ENCODE data around the gene CCR2.
"Not testable (repeated sequence)": the region's sequence is repeated elsewhere in the genome, so short reads cannot be mapped to it uniquely, and the experiment has no call there.

CCR2 gene

DNA sequence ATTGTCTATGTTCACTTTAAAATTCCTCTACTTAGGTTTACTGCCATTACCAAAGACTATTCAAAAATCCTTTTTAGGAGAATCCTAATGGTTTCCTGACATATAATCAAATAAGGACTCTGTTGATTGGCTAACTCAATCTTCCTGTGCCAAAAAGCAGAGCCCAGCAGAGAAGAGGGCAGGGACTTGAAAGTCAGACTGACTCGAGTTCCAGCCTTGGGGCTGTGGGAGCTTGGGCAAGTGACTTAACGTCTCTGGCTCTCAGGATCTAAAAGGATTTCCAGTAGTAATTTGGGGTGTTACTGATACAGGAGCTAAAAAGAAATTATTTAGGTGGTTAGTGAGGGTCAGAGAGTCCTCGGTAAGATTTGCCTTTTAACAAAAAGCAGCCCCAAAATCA lies 27.7 kb downstream of the CCR2 start:
- no peak for DNase-seq

DNA sequence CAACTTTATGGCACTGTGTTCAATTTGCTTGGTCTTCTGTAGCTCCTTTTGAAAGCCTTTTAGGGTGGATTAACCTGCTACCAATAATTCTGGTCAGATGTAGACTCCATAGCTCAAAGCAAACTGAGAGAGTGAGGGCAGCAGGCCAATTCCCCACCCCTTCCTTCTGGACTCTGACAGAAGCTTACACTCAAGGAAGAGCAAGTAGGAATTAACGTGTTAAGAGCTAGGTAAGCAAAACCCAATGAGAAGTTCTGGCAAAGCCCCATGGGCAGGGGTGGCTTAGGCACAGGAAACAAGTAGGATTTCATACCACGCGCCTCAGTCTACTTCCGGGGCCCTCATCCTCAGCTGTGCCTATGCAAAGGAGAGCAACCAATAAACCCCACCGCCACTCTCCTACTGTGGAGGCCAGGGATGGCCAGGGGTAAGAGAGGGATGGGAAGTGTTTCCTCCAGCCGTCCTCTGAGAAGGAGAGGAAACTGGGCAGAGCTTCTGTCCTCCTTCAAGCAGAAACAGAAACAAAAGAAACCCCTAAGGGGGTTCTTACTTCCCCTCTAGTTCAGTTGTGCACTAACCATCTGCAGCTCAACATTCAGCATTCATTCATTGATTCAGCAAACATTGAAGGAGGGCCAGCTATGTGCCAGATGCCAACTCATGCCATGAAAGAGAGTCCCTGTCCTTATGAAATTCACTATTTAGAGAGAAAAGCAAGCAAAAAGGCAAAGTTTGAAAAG lies 29.5 kb downstream of the CCR2 start:
- DNase-seq, result no peak

DNA sequence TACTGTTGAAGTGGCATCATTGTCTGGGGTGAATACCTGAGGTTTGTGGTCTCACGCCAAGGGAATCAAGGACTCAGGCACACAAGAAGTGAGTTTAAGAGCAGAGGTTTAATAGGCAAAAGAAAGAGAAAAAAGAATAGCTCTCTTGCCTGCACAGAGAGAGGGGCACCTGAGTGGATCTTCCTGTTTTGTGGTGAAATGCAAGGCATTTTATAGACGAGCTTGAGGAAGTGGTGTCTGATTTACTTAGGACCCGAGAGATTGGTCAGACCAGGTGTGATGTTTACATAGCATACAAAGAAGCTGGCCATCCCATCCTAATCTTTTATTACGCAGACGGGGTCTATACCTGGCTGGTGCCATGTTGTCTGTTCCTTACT lies 30.0 kb downstream of the CCR2 start:
- no peak for DNase-seq

DNA sequence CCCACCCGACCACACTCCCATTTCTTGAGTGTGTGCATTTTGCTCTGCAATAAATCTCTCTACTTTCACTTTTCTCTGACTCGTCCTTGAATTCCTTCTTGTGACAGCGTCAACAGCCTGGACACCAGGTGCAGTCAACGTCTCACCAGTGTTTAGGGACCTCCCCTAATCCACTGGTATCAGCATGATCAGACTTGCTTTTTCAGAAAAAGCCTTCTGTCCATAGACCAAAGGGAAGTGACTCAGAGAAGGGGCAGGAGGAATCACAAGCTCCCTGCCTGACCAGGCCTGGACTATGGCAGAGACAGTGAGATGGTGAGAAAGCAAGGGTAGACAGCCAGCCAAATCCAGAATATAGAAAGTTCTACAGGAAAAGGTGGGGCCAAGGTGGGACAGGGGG lies 32.3 kb downstream of the CCR2 start:
- DNase-seq, result peak; percentile 44

DNA sequence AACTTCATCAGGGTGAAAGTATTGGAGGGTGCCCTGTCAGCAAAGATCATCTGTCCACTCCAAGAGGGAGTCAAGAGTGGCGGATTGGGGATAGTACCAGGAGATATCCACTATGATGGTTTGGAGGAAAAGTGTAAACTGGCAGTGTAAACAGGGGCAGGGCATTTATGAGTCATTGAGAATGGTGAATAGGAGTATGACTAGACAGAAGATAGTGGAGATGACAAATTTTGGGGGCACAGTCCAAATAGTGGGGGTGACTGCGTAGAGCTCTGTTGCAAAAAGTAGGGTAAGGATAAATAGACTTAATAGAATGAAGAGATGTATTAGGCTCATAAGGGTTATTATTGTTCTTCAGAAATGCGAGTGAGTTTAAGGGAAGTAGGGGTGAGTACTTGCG lies 34.9 kb downstream of the CCR2 start:
- not testable (repeated sequence) for DNase-seq

DNA sequence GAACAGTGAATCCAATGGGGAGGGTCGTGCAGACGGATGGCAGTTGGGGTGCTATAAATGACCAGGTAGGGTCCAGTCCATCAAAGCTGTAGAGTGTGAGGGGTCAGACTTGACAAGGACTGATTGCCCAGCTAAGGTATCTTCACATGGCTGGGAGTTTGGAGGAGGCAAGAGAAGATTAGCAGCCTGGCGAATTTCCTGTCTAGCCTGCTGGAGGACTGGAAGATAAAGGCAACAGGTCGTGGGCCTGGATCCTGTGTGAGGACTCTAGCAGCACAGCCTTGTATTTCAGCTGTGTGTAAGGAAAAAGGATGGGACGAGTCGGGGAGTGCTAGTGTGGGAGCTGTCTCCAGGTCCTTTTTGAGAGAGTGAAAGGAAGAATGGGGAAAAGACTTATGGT lies 35.4 kb downstream of the CCR2 start:
- no peak for DNase-seq

DNA sequence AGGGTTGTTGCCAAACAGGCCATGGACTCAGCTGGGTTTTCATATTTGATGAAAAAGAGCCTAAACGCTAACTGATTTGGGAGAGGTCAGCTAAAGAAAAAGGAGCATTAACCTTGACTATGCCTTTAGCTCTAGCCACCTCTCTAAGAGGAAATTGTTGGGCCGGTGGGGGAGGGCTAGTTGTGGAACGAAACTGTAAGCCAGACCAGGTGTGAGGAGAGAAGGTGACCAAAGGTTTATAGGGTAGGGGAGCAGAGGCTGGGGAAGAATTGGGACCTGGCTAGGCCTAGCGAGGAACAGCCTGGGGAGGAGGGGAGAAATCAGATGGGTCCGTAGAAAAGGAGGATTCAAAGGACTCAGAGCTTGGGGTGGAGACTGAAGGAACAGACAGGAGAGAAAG lies 37.6 kb downstream of the CCR2 start:
- DNase-seq, result not testable (repeated sequence)

DNA sequence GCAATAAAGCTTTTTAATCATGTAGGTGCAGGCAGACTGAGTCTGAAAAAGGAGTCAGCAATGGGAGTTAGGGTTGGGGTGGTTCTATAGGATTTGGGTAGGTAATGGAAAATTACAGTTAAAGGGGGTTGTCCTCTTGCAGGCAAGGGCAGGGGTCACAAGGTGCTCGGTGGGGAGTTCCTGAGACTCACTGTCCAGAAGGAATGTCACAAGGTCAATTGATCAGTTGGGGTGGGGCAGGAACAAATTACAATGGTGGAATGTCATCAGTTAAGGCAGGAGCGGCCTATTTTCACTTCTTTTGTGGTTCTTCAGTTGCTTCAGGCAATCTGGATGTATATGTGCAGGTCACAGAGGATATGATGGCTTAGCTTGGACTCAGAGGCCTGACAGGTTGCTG lies 39.1 kb downstream of the CCR2 start:
- no peak for DNase-seq

DNA sequence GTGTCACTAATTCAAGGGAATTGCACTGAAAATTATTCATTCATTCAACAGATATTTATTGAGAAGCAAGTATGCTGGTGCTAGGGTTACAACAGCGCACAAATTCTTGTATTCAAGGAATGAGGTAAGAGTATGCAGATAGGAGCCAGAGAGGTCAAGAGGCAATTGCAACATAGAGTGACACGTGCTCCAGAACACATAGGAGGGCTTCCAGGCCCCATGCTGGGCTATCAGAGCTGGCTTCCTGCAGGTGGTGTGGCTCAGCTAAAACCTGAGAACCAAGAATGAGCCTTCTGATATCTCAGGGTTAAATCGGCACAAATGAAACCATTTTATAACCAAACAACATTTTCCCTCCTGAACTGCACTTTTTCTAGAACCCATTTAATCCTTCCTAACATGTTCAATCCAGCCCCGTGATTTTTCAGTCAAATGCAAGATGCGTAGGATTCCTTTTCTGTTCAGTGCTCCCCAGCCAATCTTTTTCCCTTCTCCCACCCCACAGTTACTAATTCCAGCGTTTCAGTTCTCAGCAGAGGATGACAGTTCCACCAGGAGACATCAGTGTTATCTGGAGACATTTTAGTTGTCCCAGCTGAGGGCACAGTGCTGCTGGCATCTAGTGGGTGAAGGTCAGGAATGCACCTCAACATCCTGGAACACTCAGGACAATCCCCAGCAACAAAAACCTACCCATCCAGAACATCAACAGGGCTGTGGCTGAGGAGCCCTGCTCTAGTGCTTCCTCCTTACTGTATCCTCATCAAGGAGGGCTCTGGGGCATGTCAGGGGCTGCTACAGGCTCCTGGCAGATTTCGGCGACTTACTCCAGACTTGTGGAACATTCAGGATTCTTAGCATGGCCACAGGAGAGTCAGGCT lies 39.9 kb downstream of the CCR2 start:
- no peak for DNase-seq

DNA sequence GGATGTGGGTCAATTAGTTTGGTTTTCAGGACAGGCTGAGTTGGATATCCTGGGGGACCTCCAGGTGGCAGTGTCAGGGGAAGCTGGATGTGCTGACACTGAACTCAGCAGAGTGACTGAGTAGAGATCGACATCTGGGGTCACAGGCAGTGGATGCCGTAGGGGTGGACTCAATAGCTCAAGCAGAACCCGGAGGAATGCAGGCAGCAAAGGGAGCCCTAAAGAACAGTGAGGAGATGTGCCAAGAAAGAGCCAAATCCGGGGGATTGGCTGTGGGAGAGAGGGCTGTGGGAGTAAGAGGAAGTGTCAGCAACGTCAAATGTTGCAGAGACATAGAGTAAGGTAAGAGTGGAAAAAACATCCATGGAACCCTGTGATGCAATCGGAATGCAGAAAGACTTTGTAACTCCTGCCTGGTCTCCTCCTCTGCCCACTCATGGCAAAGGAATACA lies 41.3 kb downstream of the CCR2 start:
- no peak for DNase-seq

DNA sequence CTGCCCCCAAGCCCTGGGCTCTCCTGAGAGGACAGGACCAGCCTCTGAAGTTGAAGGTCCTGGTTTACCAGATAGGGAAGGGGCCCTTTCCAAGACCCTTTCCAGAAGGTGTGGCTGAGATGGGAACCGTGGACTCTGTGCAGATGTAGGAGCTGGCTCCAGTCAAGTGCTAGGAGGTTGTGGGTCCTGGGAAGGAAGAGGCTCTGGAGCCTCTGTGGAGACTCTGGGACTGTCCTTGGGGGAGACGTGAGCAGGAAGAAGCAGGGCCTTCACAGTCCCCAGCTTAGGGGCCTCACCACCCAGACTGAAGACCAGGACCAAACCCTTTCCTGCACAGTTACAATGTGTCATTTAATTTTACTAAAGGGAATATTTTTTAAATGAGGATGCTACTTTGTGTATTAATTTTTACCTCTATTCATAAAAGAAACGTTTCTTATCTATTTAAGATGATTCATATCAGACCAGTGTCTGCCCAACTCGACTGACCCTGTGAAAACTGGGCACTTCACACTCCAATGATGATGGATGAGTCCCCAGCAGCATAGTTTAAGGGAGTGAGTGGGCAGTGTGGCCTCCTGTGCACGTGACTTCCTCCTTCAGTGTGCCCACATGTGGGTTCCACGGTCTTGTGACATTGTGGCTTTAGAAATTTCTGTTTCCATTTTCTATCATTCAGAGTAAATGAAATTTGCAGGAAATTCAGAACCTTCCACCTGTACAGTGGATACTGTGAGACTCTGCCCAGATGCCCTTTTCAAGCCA lies 42.0 kb downstream of the CCR2 start:
- peak; percentile 24 for DNase-seq

DNA sequence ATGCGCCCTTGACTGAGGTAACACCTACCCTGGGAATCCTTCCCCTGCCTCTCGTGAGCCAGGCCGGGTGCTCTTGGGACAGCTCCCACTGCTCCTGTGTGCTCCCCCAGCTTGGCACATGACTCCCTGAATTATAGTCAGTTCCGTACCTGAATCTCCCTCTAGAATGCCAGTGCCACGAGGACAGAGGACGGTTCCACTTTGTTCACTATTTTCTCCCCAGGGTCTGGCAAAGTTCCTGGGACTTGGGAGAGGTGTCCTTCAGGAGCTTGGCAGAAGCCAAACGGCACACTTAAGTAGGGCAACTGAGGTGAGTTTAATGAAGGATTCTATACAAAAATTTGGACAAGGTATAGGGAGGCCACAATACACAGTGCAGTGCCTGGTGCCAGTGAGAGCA lies 43.2 kb downstream of the CCR2 start:
- no peak for DNase-seq

DNA sequence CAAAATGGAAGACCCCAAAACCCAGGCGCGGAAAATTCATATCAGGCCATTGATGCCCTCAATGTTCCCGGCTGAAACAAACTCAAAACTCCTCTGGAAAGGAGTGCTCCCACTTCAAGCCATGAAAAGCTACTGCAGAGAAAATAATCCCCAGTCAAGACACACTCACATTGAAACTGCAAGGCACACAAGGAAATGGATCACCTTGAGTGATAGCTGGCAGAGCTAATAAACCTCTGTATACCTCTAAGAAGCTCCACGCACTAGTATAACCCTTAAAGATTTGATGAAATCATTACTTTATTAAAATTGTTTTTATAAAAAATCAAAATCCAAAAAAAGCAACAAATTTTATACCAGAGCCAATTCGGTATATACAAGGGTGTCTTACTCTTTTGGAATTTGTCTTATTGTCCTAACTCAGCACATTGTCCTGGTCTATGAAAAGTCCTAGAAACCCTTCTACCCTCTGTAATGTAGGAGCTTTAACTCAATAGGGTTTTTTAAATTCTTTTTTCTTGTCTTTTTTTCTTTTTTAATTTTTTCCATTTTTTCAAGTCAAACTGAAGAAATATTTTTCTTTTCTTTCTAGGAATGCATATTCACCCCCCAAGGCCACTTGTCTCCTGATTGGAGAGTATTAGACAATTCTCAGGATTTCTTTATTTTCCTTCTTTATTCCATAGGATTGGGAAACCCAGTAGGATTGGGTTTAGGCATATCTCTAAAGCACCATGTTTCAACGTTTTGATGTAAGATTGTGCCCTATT lies 44.5 kb downstream of the CCR2 start:
- DNase-seq, result no peak

DNA sequence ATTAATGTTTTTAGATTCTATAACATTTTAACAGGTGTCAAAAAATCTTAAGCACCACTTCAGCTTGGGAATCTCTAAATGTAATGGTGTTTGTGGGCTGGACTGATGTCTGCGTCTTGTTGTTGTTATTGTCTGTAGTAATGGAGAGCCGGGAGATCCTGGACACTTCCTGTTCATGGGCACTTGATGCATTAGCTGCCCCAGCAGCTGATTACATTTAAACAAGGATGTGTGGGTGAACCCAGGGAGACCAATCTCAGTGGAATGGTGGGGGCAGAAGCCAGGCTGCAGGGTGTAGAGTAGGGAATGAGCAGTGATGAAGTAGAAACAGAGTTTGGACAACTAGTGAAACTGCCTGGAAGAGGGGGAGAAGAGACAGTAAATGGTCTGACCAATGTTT lies 45.2 kb downstream of the CCR2 start:
- DNase-seq, result no peak

DNA sequence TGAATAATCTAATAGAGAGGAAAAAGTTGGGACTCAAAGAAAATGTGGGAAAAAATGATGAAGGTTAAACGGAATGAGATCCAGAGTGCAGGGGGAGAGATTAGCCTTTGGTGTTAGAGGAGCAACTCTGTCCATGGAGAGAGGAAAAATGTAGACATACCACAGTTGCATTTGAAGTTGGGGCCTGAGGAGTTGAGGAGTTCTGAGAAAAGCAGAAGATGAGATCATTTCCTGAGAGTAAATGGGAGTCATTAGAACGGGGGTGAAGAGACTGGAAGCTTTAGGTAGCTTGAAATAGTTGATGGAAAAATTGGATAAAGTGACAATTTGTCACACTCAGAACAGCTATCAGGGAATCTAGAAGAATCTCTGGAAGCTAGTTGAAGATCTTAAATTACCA lies 45.6 kb downstream of the CCR2 start:
- no peak for DNase-seq

DNA sequence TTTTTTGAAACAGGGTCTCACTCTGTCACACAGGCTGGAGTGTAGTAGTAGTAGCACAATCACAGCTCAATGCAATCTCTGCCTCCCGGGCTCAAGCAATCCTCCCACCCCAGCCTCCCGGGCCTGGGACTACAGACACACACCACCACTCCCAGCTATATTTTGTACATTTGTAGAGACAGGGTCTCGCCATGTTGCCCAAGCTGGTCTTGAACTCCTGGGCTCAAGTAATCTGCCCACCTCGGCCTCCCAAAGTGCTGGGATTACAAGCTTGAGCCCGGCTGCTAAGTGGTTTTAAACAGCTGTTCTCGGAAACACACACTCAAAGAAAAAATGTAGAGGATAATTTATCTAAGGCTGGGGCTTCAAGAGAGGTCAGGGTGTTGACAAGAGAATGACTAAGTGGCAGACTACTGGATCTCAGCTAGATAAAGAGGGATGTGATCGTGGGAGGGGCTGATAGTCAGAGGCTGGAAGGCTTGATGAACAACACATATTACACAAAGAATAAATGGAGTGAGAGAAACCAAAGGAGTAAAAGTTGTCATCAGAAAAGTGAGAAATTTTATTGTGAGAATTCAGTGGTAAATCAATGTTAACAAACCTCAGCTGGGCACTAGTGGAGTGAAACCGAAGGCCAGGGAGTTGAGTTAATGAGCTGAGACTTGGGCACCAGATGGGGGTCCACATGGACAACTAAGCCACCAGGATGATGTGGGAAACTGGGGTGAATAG lies 46.3 kb downstream of the CCR2 start:
- DNase-seq, result no peak

DNA sequence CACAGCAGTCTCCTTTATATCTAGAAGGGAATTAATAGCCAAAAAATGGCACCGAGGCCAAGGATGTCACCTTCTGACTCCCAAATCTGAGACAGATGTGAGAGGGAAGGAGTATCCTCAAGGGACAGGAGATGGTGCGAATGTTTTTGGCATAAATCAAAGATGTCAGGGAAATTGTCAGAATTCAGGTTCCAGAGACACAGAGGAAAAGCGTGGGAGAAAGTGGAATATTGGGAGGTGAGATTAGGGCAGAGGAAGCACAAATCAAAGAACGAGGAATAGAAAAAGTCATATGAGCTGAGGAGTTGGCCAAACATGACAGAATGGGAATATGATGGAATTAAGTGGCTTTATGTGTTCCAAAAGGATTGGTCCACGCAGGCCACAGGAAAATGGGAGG lies 46.9 kb downstream of the CCR2 start:
- no peak for DNase-seq

DNA sequence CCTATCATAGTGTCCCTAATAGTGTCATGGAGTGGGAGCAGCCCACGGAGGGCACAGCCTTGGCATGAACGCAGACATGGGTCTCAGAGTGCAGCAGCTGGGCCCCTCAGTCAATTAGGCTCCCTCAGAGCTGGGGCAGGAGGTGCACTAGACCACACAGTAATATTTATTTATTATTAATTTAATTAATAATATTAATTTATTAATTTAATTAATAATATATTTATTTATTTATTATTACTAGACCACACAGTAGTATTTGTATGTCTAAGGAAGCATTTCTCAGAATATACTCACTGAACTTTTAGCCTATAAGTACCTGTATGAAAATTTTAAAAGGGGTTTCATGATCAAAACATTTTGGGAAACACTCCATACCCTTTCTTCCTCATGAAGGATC lies 47.7 kb downstream of the CCR2 start:
- no peak for DNase-seq

DNA sequence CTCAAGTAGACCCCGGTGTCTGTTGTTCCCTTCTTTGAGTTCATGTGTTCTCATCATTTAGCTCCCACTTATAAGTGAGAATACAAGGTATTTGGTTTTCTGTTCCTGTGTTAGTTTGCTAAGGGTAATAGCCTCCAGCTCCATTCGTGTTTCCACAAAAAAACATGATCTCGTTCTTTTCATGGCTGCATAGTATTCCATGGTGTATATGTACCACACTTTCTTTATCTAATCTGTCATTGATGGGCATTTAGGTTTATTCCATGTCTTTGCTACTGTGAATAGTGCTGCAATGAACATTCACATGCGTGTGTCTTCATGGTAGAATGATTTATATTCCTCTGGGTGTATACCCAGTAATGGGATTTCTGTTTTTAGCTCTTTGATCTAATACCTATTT lies 49.0 kb downstream of the CCR2 start:
- not testable (repeated sequence) for DNase-seq

DNA sequence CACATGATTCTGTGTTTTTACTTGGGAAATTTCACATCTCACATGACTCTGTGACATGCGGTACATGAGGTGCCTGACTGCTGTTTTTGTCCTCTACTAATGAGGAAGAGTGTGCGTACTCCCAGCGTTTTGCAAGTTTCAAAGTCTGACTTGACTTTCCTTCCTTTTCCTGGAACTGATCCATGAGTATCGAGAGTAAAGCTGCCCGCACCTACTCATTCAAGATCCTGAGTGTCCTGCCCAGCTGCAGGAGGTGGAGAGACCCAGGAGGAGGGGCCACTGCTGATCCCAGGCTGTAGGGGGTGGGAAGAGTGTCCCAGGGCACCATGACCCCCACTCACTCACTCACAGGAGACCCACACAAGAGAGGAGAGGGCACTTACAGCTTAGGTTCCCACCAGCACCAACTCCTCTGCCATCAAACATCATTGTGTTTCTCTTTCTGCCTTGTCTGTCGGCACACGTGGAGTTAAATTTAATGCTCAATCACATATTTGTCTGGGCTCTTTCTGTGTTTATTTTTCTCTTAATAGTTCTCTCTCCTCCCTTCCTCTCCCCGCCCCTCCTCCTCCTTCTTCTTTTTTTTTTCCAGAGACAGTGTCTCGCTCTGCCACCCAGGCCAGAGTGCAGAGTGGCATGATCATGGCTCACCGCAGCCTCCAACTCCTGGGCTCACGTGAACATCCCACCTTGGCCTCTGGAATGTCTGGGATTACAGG lies 51.5 kb downstream of the CCR2 start:
- no peak for DNase-seq

DNA sequence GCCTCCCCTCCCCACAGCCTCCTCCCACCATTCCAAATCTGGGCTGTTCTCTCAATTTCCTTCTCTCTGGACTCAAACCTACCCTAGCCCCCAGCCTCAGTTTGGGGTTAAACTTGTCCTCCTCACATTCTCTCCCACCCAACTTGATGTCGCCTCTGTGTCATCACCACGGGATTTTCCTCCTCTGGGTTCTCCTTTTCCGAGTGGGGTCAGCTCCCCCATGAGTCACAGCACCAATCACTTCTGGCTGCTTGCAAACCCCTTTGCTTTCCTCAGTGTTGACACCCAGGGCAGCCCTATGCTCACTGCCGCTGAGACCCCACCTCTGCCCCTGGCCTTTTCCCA lies 52.5 kb downstream of the CCR2 start:
- DNase-seq, result no peak

Measured in GDM1 (cell line).